Femur (tissue), 1 donor: ENCODE data around the gene RBBP8NL.
"Not testable (repeated sequence)": the region's sequence is repeated elsewhere in the genome, so short reads cannot be mapped to it uniquely, and the experiment has no call there.

ENCODE experiments used
- DNase-seq: peaks from one replicate; pipeline ENCODE4 v3.0.0-alpha.2; 2017

RBBP8NL gene

DNA sequence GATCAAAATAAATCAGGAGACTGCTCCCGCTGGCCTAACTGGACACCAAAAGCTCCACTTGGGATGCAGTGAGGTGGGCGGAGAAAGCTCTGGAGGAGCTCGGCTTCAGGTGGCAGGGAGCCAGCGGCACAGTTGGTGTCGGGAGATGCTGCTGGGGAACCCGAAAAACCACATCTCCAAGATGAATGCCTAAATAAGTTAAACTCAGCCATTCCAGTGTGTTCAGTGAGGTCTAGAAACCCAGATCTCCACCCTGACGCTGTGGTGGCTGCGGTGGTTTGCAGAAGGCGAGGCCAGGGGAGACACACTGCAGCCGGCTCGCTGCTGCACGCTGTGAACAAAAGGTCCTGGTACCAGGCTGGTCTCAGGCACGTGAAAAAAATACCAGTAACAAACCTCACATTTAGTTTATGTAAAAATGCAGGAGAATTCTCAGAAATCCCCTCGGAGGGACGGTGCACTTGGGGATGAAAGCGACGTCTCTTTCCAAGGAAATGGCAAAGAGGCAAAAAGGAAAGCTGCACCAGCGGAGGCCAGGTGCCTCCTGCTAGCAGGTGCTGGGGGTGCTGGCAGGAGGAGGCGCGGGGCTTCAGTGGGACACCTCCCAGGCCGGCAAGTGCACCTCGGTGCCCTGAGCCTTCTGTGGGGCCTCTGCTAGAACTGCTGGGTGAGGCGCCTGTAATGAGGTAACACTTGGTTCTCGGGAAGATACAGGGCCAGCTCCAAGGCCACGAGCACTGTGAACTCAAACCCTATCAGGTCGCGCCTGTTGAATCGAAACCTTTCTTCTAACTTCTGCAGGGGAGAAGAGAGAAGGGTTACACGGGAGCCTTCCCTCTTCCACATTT, 36.8 kb downstream of the RBBP8NL start:
- DNase-seq: no peak

DNA sequence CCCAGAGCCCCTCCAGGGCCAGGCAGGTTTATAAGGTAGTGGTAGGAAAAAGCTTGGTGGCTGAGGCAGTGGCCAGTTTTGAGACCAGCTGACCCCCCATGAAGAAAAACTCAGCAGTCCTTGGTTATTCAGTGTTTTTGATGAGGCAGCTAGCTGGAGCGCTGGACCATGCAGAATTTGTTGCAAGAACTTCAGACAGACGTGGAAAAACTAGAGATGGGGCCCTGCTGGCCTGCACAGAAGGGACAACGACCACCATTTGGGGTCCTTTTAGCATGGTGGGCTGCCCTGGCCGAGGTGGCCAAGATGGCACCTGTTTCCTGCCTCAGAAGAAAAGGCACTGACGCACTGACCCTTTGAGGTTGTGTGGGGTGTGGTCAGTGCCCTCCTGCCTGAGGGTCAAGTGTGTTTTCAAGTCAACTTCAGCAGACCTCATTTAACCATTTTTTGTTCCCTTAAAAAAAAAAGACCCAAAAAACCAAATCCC, 37.7 kb downstream of the RBBP8NL start:
- DNase-seq: no peak

GRCh38 chr20:62388839-62389600, 38.3 kb downstream of the RBBP8NL start:
- DNase-seq: no peak

- no peak for DNase-seq
These were observed 39.3 kb downstream of the RBBP8NL start for GRCh38 chr20:62387933-62388635.

- no peak for DNase-seq
These were observed 40.0 kb downstream of the RBBP8NL start for GRCh38 chr20:62387219-62387913.

- DNase-seq: peak; percentile 97
These were observed 40.7 kb downstream of the RBBP8NL start, which contains the start of gene RPS21 for GRCh38 chr20:62386383-62387218. TSS of gene RPS21 (plus strand) at chr20:62387103. CDS start at chr20:62387339, 236 bp downstream.

GRCh38 chr20:62382306-62383198, 44.8 kb downstream of the RBBP8NL start:
- peak; percentile 84 for DNase-seq

DNA sequence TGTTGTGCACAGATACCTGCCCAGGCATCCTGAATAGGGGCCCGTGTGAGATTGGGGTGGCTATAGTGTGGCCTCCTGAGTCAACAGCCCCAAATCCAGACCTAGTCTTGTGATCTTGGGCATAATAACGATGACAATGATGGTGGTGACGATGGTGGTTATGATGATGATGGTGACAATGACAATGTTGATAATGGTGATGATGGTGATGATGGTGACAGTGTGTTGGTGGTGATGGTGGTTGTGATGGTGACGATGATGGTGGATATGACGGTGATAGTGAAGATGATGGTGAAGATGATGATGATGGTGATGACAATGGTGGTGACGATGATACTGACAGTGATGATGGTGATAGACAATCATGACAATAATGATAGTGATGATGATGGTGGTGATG, 45.5 kb downstream of the RBBP8NL start:
- DNase-seq: no peak

DNA sequence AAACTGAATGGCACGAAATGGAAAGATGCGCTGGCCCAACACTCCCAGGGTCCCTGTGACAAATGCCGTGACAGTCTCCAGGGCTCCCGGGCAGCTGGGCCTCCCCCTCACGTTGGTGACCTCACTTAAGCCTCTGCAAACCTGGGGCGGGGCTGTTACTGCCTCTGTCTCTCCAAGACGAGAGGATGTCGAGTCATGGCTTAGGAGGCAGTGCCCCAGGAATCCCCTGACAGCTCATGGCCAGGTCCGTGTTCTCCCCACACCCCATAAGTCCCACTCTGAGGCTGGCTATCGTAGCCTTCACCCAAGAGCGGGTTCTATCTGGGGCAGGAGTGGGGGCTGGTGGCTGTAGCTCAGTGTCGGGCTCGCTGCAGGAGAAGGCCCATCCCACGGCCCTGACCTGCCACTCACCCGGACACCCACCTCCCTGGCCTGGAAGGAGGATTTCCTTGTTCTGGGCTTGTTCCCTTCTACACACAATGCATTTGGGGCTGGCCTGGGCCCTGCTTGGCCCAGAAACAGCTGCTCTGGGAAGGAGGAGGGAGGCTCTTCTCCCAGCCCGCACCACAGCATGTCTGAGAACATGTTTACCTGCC, 46.0 kb downstream of the RBBP8NL start:
- DNase-seq: no peak

DNA sequence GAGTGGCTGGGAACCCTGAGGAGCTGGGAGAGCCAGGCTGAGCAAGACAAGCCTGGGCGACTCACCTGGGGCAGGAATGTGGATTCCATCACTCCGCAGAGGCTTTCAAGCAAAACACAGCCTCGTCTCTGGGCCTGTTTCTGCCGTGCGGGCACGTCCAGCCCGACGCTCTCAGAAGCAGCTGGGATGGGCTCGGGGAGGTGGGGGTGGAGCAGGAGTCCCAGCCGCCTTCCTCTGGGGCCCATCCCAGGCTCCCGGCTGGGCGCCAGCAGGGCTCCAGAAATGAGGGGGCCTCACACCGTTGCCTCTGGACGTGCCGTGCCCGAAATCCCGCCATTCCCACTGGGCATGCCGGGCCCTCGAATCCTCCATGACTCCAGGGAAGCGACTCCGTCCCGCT, 49.1 kb downstream of the RBBP8NL start:
- no peak for DNase-seq

GRCh38 chr20:62377615-62378178, 49.6 kb downstream of the RBBP8NL start:
- no peak for DNase-seq

DNA sequence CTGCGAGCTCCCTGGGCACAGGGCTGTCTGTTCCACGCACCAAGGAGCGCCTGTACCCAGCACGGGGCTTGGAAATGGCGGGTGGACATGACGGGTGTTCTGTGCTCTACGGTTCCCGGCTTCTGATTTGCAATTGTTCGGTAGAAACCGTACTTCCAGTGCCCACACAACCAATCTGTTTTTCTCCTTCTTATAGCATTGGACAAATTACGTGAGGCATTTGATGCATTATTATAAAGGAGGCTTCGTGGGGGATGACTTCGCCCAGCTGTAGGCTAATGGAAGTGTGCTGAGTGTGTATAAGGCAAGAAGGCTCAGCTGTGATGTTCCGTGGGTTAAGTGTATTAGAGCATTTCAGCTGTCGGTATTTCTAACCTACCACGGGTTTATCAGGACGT, 50.3 kb downstream of the RBBP8NL start:
- DNase-seq: no peak

DNA sequence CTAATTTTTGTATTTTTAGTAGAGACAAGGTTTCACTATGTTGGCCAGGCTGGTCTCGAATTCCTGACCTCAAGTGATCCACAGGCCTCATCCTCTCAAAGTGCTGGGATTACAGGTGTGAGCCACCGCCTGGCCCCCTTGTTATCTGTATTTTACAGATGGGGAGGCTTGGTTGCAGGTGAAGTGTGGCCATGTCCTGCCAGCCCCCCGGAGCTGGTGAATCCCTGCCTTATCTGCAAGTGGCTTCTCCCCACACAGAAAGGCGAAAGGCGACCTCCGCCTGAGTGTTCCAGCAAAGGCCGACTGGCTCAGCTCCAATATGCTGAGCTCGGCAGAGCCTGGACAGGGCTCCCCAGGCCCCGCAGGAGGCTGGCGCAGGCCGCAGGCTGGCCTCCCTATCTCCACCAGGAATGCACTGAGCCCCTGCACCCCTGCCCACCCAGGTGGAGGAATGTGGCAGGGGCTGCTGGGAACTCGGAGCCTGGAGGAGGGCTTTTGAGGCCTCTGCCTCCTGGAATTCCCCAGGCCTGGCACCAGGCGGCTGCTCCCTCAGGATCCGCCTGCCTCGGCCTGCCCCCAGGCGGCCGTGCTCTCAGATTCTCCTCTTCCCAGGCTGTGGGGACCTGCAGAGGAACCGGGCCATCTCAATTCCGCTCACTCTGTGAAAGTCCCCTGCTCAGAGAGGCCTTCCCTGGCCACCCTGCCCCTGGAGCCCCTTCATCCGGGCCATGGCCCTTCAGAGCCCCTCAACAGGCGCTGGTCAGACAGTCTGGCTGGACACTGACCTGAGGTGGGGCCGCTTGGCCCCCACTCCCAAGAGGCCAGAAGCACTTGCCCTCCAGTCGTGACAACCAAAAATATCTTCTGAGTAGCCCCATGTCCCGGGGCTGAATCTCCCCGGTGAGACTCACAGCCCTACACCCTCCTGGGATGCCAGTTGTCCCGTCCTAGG, 51.0 kb downstream of the RBBP8NL start:
- DNase-seq: peak; percentile 57

GRCh38 chr20:62374331-62375152, 52.8 kb downstream of the RBBP8NL start:
- no peak for DNase-seq

GRCh38 chr20:62373631-62374179, 53.6 kb downstream of the RBBP8NL start:
- not testable (repeated sequence) for DNase-seq

- DNase-seq: no peak
These were observed 55.0 kb downstream of the RBBP8NL start for GRCh38 chr20:62372042-62372993.
